Tongue (tissue), 2 donors: ENCODE results near the gene EFTUD2. TPM values are rescaled to one million over a fixed set of nuclear protein-coding genes. Genes with fewer than 3 reads are reported as not detected.
"Not testable (repeated sequence)": the region's sequence is repeated elsewhere in the genome, so short reads cannot be mapped to it uniquely, and the experiment has no call there.

Experiments
- DNase-seq: peaks from one replicate; pipeline ENCODE4 v3.0.0-alpha.2; 2015
- total RNA-seq: library from RNA; depleted of rRNA; stranded (reverse); fragments of >200 nt; gene quantifications from one replicate; pipeline ENCODE4 v1.2.3, GENCODE V29; 2014

EFTUD2 gene
- 92.0 TPM for total RNA-seq

GRCh38 chr17:44899074-44899782 lies at the start of gene EFTUD2:
TSS of gene EFTUD2 (minus strand) at chr17:44899445. CDS start at chr17:44894521, 4,924 bp downstream.
- peak; percentile 96 for DNase-seq

GRCh38 chr17:44948315-44948795 lies 49.1 kb upstream of the EFTUD2 start:
- no peak for DNase-seq

GRCh38 chr17:44947461-44948314 lies 48.4 kb upstream of the EFTUD2 start, which contains the start of gene KIF18B:
TSS of gene KIF18B (minus strand) at chr17:44947773. CDS start at chr17:44936344, 11,429 bp downstream.
- peak; percentile 97 for DNase-seq

GRCh38 chr17:44945652-44946051 lies 46.4 kb upstream of the EFTUD2 start:
- not testable (repeated sequence) for DNase-seq

- DNase-seq, result no peak
Observed at GRCh38 chr17:44942456-44942855, 43.2 kb upstream of the EFTUD2 start.

- DNase-seq, result no peak
Observed at GRCh38 chr17:44941712-44942331, 42.6 kb upstream of the EFTUD2 start.

GRCh38 chr17:44940768-44941167 lies 41.5 kb upstream of the EFTUD2 start:
- DNase-seq, result no peak

GRCh38 chr17:44940317-44940716 lies 41.1 kb upstream of the EFTUD2 start:
- no peak for DNase-seq

GRCh38 chr17:44935116-44935515 lies 35.9 kb upstream of the EFTUD2 start:
- no peak for DNase-seq

GRCh38 chr17:44934745-44935105 lies 35.5 kb upstream of the EFTUD2 start:
- DNase-seq, result no peak

- DNase-seq, result no peak
Observed at GRCh38 chr17:44933824-44934744, 34.8 kb upstream of the EFTUD2 start.

- no peak for DNase-seq
Observed at GRCh38 chr17:44932787-44933097, 33.5 kb upstream of the EFTUD2 start.

GRCh38 chr17:44932096-44932786 lies 33.0 kb upstream of the EFTUD2 start:
- no peak for DNase-seq

- DNase-seq, result no peak
Observed at GRCh38 chr17:44931376-44931775, 32.1 kb upstream of the EFTUD2 start.

GRCh38 chr17:44930667-44931066 lies 31.4 kb upstream of the EFTUD2 start:
- DNase-seq, result no peak

- DNase-seq, result no peak
Observed at GRCh38 chr17:44928950-44929720, 29.9 kb upstream of the EFTUD2 start.

- no peak for DNase-seq
Observed at GRCh38 chr17:44928136-44928535, 28.9 kb upstream of the EFTUD2 start.

- no peak for DNase-seq
Observed at GRCh38 chr17:44927696-44928095, 28.5 kb upstream of the EFTUD2 start.

GRCh38 chr17:44926821-44927525 lies 27.7 kb upstream of the EFTUD2 start:
- no peak for DNase-seq
